Upper lobe of right lung (tissue), 1 donor: ENCODE measurements around the gene SLC7A1. TPM values are rescaled to one million over a fixed set of nuclear protein-coding genes. Genes with fewer than 3 reads are reported as not detected.

Experiments
- ATAC-seq: fragments of 200-7000 bp; cut with Tn5 transposase; one replicate; pipeline ENCODE4 v1.9.1; 2020; ENCODE audit warnings: mild to moderate bottlenecking, moderate library complexity
- DNase-seq: peaks from one replicate; pipeline ENCODE4 v3.0.0-alpha.2; 2020
- H3K27ac ChIP-seq: fragments of 200-600 bp; one replicate; pipeline ENCODE4 v1.8.0; 2022
- H3K27me3 ChIP-seq: fragments of 200-600 bp; one replicate; pipeline ENCODE4 v1.8.0; 2022; ENCODE audit warnings: mild to moderate bottlenecking
- H3K36me3 ChIP-seq: fragments of 200-600 bp; one replicate; pipeline ENCODE4 v1.8.0; 2022
- H3K4me1 ChIP-seq: fragments of 200-600 bp; one replicate; pipeline ENCODE4 v1.8.0; 2022
- H3K4me3 ChIP-seq: fragments of 200-600 bp; one replicate; pipeline ENCODE4 v1.8.0; 2022; ENCODE audit warnings: mild to moderate bottlenecking
- H3K9me3 ChIP-seq: fragments of 200-600 bp; one replicate; pipeline ENCODE4 v1.8.0; 2022
- CTCF ChIP-seq: fragments of 200-600 bp; IDR thresholded peaks from one replicate; pipeline ENCODE4 v1.8.0; 2022; ENCODE audit warnings: antibody characterized with exemption
- intact Hi-C: fragments of 100-400 bp; cut with DNase I; formaldehyde crosslinking; loops from one replicate; pipeline ENCODE4 v1.11.0; 2022
- total RNA-seq: library from RNA; stranded (reverse); fragmentation: NEBNext Ultra II Directional; extraction: Animal tissue kit (Norgen Biotek cat#: 25700); gene quantifications from one replicate; pipeline ENCODE4 v1.2.1, GENCODE V29; 2021
- donor health status: DM: no; HTN: yes; CAD: no; lungs with severe emphysema.

SLC7A1 gene
- total RNA-seq, 1 donor from 2014 or later: 30.2 TPM

- Histone ChIP-seq H3K4me1 (no peaks in the 10 kb centered on the region), H3K27ac (no peak overlapping the region), H3K36me3 (no peaks in the 10 kb centered on the region), H3K9me3 (no peaks in the 10 kb centered on the region), H3K4me3 (no peak overlapping the region), H3K27me3 (peaks cover 4% of the 10 kb centered on the region)
- intact Hi-C loops: no loop called here
- DNase-seq: no peak
- no peak for ATAC-seq
- no peak for TF ChIP-seq CTCF
These were observed 113.9 kb downstream of the SLC7A1 start for GRCh38 chr13:29481603-29482002.

GRCh38 chr13:29480893-29481525 lies 114.5 kb downstream of the SLC7A1 start:
- no peak for TF ChIP-seq CTCF
- intact Hi-C loops: no loop called here
- Histone ChIP-seq H3K4me3 (no peak overlapping the region), H3K4me1 (no peaks in the 10 kb centered on the region), H3K36me3 (no peaks in the 10 kb centered on the region), H3K27me3 (peaks cover 4% of the 10 kb centered on the region), H3K9me3 (no peaks in the 10 kb centered on the region), H3K27ac (no peak overlapping the region)
- DNase-seq: no peak
- ATAC-seq: no peak

GRCh38 chr13:29479716-29480492 lies 115.6 kb downstream of the SLC7A1 start:
- intact Hi-C loops: no loop called here
- Histone ChIP-seq H3K27ac (no peak overlapping the region), H3K4me1 (no peaks in the 10 kb centered on the region), H3K36me3 (no peaks in the 10 kb centered on the region), H3K9me3 (no peaks in the 10 kb centered on the region), H3K4me3 (no peak overlapping the region), H3K27me3 (peaks cover 4% of the 10 kb centered on the region)
- TF ChIP-seq CTCF: no peak
- no peak for DNase-seq
- no peak for ATAC-seq

GRCh38 chr13:29476046-29476445 lies 119.4 kb downstream of the SLC7A1 start:
- H3K4me3 ChIP-seq: no peak overlapping the region
- TF ChIP-seq CTCF: no peak
- no peak overlapping the region for H3K27ac ChIP-seq
- peaks cover 6% of the 10 kb centered on the region for H3K27me3 ChIP-seq
- intact Hi-C loops: no loop called here
- no peaks in the 10 kb centered on the region for H3K36me3 ChIP-seq
- H3K4me1 ChIP-seq: no peaks in the 10 kb centered on the region
- ATAC-seq (no peak), DNase-seq (no peak)
- H3K9me3 ChIP-seq: no peaks in the 10 kb centered on the region

GRCh38 chr13:29474991-29475390 lies 120.5 kb downstream of the SLC7A1 start:
- DNase-seq: no peak
- no peak overlapping the region for H3K27ac ChIP-seq
- H3K27me3 ChIP-seq: peaks cover 6% of the 10 kb centered on the region
- no peak for ATAC-seq
- no peaks in the 10 kb centered on the region for H3K4me1 ChIP-seq
- no peak overlapping the region for H3K4me3 ChIP-seq
- H3K9me3 ChIP-seq: no peaks in the 10 kb centered on the region
- intact Hi-C loops: no loop called here
- H3K36me3 ChIP-seq: no peaks in the 10 kb centered on the region
- no peak for TF ChIP-seq CTCF
